OCI-LY1 (cell line): ENCODE data around the gene VPS35.

ENCODE experiments used
- H2AFZ ChIP-seq: fragments of 200-600 bp; sonication (generic), shearing (Covaris generic); 2 replicates; pipeline ENCODE4 v1.6.0; 2014; ENCODE audit warnings: antibody characterized with exemption, mild to moderate bottlenecking, low read length
- H3F3A ChIP-seq: fragments of 200-600 bp; sonication (generic), shearing (Covaris generic); 2 replicates; pipeline ENCODE4 v1.6.0; 2014; ENCODE audit warnings: mild to moderate bottlenecking, antibody characterized with exemption, low read length, moderate library complexity; ENCODE audit not compliant: insufficient read depth
- H3K27ac ChIP-seq: fragments of 200-600 bp; sonication (generic); 2 replicates; pipeline ENCODE4 v1.5.1; 2014; ENCODE audit warnings: low read length, mixed run types, mild to moderate bottlenecking, low read depth; ENCODE audit not compliant: poor library complexity, severe bottlenecking
- H3K27me3 ChIP-seq: fragments of 200-600 bp; sonication (generic); 2 replicates; pipeline ENCODE4 v1.6.0; 2014; ENCODE audit warnings: antibody characterized with exemption, mild to moderate bottlenecking, low read length, moderate library complexity; ENCODE audit not compliant: insufficient read depth
- H3K36me3 ChIP-seq: fragments of 200-600 bp; sonication (generic); 2 replicates; pipeline ENCODE4 v1.6.1; 2014; ENCODE audit warnings: mild to moderate bottlenecking, antibody characterized with exemption, low read length, moderate library complexity, mixed read lengths; ENCODE audit not compliant: insufficient read depth
- H3K4me1 ChIP-seq: fragments of 200-600 bp; sonication (generic); 2 replicates; pipeline ENCODE4 v1.5.1; 2014; ENCODE audit warnings: mild to moderate bottlenecking, low read length, moderate library complexity; ENCODE audit not compliant: insufficient read depth, severe bottlenecking
- H3K4me2 ChIP-seq: fragments of 200-600 bp; sonication (generic), shearing (Covaris generic); 2 replicates; pipeline ENCODE4 v1.6.1; 2014; ENCODE audit warnings: low read length
- H3K4me3 ChIP-seq: fragments of 200-600 bp; sonication (generic); 2 replicates; pipeline ENCODE4 v1.5.1; 2014; ENCODE audit warnings: low read length, low read depth, mild to moderate bottlenecking, mixed read lengths; ENCODE audit not compliant: poor library complexity, severe bottlenecking
- H3K79me2 ChIP-seq: fragments of 200-600 bp; shearing (Covaris generic); 2 replicates; pipeline ENCODE4 v1.6.1; 2016; ENCODE audit warnings: mixed run types, low read length, mixed read lengths; ENCODE audit not compliant: insufficient read depth
- H3K9ac ChIP-seq: fragments of 200-600 bp; sonication (generic), shearing (Covaris generic); 2 replicates; pipeline ENCODE4 v1.6.1; 2014; ENCODE audit warnings: mild to moderate bottlenecking, low read length, mixed read lengths
- H3K9me2 ChIP-seq: fragments of 200-600 bp; sonication (generic), shearing (Covaris generic); 2 replicates; pipeline ENCODE4 v1.6.1; 2014; ENCODE audit warnings: low read depth, mild to moderate bottlenecking, low read length, mixed read lengths
- H3K9me3 ChIP-seq: fragments of 200-600 bp; shearing (Covaris generic); 2 replicates; pipeline ENCODE4 v1.6.1; 2014; ENCODE audit warnings: low read length, mixed read lengths
- H4K20me1 ChIP-seq: fragments of 200-600 bp; sonication (generic), shearing (Covaris generic); 2 replicates; pipeline ENCODE4 v1.6.0; 2016; ENCODE audit warnings: mild to moderate bottlenecking, low read length; ENCODE audit not compliant: insufficient read depth
- CTCF ChIP-seq: fragments of 200-600 bp; sonication (generic), shearing (Covaris generic); IDR thresholded peaks from 2 replicates; pipeline ENCODE4 v1.5.1; 2017; ENCODE audit warnings: mild to moderate bottlenecking, antibody characterized with exemption, low read length, moderate library complexity, mixed read lengths
- EZH2 ChIP-seq: fragments of 200-600 bp; sonication (generic), shearing (Covaris generic); IDR thresholded peaks from 2 replicates; pipeline ENCODE4 v1.8.0; 2017; ENCODE audit warnings: borderline replicate concordance, mixed run types, mild to moderate bottlenecking, antibody characterized with exemption, low read length, moderate library complexity, mixed read lengths

Gene VPS35

GRCh38 chr16:46612121-46612520, 76.9 kb downstream of the VPS35 start:
- Histone ChIP-seq H3K4me1 (peaks cover 35% of the 10 kb centered on the region), H3K36me3 (peaks cover 92% of the 10 kb centered on the region), H3F3A (no peaks in the 10 kb centered on the region), H3K4me3 (no peak overlapping the region), H2AFZ (no peak overlapping the region), H4K20me1 (no peaks in the 10 kb centered on the region), H3K9ac (no peak overlapping the region), H3K27me3 (no peaks in the 10 kb centered on the region), H3K4me2 (no peak overlapping the region), H3K9me2 (no peaks in the 10 kb centered on the region), H3K9me3 (no peaks in the 10 kb centered on the region), H3K27ac (no peak overlapping the region), H3K79me2 (peaks cover 5% of the 10 kb centered on the region; the same call in 1 of the 2 replicates)
- TF ChIP-seq EZH2 = no peak
- no peak for TF ChIP-seq CTCF

- Histone ChIP-seq H3K4me3 (no peak overlapping the region), H2AFZ (no peak overlapping the region), H3K4me2 (no peak overlapping the region), H3K27me3 (no peaks in the 10 kb centered on the region), H3F3A (no peaks in the 10 kb centered on the region), H3K4me1 (peaks cover 3% of the 10 kb centered on the region), H3K9me2 (no peaks in the 10 kb centered on the region), H3K9me3 (no peaks in the 10 kb centered on the region), H3K27ac (no peak overlapping the region), H4K20me1 (no peaks in the 10 kb centered on the region), H3K79me2 (no peaks in the 10 kb centered on the region), H3K36me3 (peaks cover 87% of the 10 kb centered on the region), H3K9ac (no peak overlapping the region)
- TF ChIP-seq EZH2 (no peak), CTCF (peak; percentile 42)
Observed at GRCh38 chr16:46607529-46607928, 81.4 kb downstream of the VPS35 start.

- Histone ChIP-seq H2AFZ (no peak overlapping the region), H3K27me3 (no peaks in the 10 kb centered on the region), H4K20me1 (no peaks in the 10 kb centered on the region), H3K9me2 (no peaks in the 10 kb centered on the region), H3F3A (no peaks in the 10 kb centered on the region), H3K4me1 (no peaks in the 10 kb centered on the region), H3K79me2 (no peaks in the 10 kb centered on the region), H3K9ac (no peak overlapping the region), H3K36me3 (peaks cover 87% of the 10 kb centered on the region), H3K27ac (no peak overlapping the region), H3K4me3 (no peak overlapping the region), H3K9me3 (no peaks in the 10 kb centered on the region), H3K4me2 (no peak overlapping the region)
- TF ChIP-seq EZH2 = no peak
Observed at GRCh38 chr16:46606231-46606630, 82.7 kb downstream of the VPS35 start.
